Vagina (tissue), 2 donors: Measurements from ENCODE around the gene TTC16. TPM values are rescaled to one million over a fixed set of nuclear protein-coding genes. Genes with fewer than 3 reads are reported as not detected.

Experiments
- DNase-seq, 2 donors: peaks; one replicate each; pipeline ENCODE4 v3.0.0-alpha.2; 2017; ENCODE audit errors: extremely low spot score in 2 of 2
- H3K27ac ChIP-seq: fragments of 200-600 bp; sonication (generic); one replicate; pipeline ENCODE4 v1.5.1; 2019
- H3K27me3 ChIP-seq: fragments of 200-600 bp; sonication (generic); one replicate; pipeline ENCODE4 v1.5.1; 2019
- H3K36me3 ChIP-seq, 2 donors: fragments of 200-600 bp; sonication (generic); one replicate each; pipeline ENCODE4 v1.5.1; 2017 to 2019
- H3K4me1 ChIP-seq: fragments of 200-600 bp; sonication (generic); one replicate; pipeline ENCODE4 v1.5.1; 2019
- H3K4me3 ChIP-seq, 2 donors: fragments of 200-600 bp; sonication (generic); 1 replicate in 1 of 2; 2 replicates in 1 of 2; pipeline ENCODE4 v1.5.1; 2016 to 2019
- H3K9me3 ChIP-seq: fragments of 200-600 bp; sonication (generic); one replicate; pipeline ENCODE4 v1.5.1; 2019
- POLR2A ChIP-seq, 2 donors: fragments of 450-650 bp; IDR thresholded peaks; one replicate each; pipeline ENCODE4 v1.6.1; 2017; ENCODE audit warnings: antibody characterized with exemption in 2 of 2, mild to moderate bottlenecking in 2 of 2, moderate library complexity in 2 of 2
- POLR2AphosphoS5 ChIP-seq, 2 donors: sonication (generic); formaldehyde crosslinking; IDR thresholded peaks; one replicate each; pipeline ENCODE4 v1.9.0; 2017; ENCODE audit warnings: antibody characterized with exemption in 2 of 2, mild to moderate bottlenecking in 2 of 2, low read depth in 1 of 2; ENCODE audit not compliant: insufficient read depth in 1 of 2
- intact Hi-C: fragments of 100-400 bp; cut with DNase I; formaldehyde crosslinking; loops from one replicate; pipeline ENCODE4 v1.15.1; 2023
- total RNA-seq: library from RNA; depleted of rRNA; stranded (reverse); fragments of >200 nt; gene quantifications from one replicate; pipeline ENCODE4 v1.2.3, GENCODE V29; 2016
- TF ChIP-seq, protein P1 (sequence below), 3 experiments: fragments of 450-650 bp in 2 of 3; fragments of 200-600 bp in 1 of 3; sonication (generic) in 1 of 3; IDR thresholded peaks; one replicate each; pipeline ENCODE4 v1.5.1; 2017 to 2019; ENCODE audit warnings: antibody characterized with exemption in 3 of 3, mild to moderate bottlenecking in 2 of 3, moderate library complexity in 2 of 3

The TTC16 gene
- total RNA-seq, 1 donor from 2014 or later = 0.25 TPM

- intact Hi-C loops = loop anchor here (5.0 to 10.0 kb wide), 2 partner anchors 133 to 225 kb away; no protein-coding TSS in a partner anchor
- no peaks in the 10 kb centered on the region for H3K9me3 ChIP-seq
These were observed 14.4 kb downstream of the TTC16 start for GRCh38 chr9:127730262-127730661.

DNA sequence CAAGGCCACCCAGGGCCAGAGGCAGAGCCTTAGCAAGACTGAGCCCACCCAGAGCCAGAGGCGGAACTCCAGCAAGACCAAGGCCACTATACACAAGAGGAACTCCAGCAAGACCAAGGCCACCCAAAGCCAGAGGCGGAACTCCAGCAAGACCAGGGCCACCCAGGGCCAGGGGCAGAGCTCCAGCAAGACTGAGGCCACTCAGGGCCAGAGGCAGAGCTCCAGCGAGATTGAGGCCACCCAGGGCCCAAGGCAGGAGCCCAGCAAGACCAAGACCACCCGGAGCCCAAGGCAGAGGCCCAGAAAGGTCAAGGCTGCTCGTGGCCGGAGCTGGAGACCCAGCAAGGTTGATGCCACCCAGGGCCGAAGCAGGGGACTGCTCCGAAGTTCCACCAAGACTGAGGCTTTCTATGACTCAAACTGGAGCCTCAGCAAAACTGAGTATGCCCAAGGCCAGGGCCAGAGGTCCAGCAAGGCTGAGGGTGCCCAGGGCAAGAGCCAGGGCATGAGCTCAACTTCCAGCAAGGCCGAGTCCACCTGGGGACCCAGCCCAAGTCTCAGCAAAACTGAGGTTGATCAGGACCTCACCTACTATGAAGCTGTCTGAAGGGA is 15.0 kb downstream of the TTC16 start:
- H3K27ac ChIP-seq = no peak overlapping the region
- H3K27me3 ChIP-seq = no peaks in the 10 kb centered on the region
- H3K4me3 ChIP-seq = no peak overlapping the region
- H3K4me1 ChIP-seq = peaks cover 15% of the 10 kb centered on the region
- intact Hi-C loops = loop anchor here (5.0 to 10.0 kb wide), 2 partner anchors 134 to 226 kb away; no protein-coding TSS in a partner anchor
- peaks cover 0 to 12% of the 10 kb centered on the region in 2 donors for H3K36me3 ChIP-seq
- no peak for TF ChIP-seq POLR2AphosphoS5 (IDR thresholded peaks at IDR 0.05; ENCODE audit: insufficient read depth in 1 of 2, low read depth in 1 of 2)
- TF ChIP-seq, protein P1, sequence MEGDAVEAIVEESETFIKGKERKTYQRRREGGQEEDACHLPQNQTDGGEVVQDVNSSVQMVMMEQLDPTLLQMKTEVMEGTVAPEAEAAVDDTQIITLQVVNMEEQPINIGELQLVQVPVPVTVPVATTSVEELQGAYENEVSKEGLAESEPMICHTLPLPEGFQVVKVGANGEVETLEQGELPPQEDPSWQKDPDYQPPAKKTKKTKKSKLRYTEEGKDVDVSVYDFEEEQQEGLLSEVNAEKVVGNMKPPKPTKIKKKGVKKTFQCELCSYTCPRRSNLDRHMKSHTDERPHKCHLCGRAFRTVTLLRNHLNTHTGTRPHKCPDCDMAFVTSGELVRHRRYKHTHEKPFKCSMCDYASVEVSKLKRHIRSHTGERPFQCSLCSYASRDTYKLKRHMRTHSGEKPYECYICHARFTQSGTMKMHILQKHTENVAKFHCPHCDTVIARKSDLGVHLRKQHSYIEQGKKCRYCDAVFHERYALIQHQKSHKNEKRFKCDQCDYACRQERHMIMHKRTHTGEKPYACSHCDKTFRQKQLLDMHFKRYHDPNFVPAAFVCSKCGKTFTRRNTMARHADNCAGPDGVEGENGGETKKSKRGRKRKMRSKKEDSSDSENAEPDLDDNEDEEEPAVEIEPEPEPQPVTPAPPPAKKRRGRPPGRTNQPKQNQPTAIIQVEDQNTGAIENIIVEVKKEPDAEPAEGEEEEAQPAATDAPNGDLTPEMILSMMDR (IDR thresholded peaks at IDR 0.05) = no peak
- no peak for TF ChIP-seq POLR2A (IDR thresholded peaks at IDR 0.05)
- H3K9me3 ChIP-seq = no peaks in the 10 kb centered on the region
- no peak for DNase-seq

More at GRCh38 chr9:127730262-127730661, 14.4 kb downstream of the TTC16 start:
- no peak overlapping the region for H3K4me3 ChIP-seq
- peaks cover 15% of the 10 kb centered on the region for H3K4me1 ChIP-seq
- DNase-seq = no peak
- TF ChIP-seq POLR2AphosphoS5 (IDR thresholded peaks at IDR 0.05; ENCODE audit: insufficient read depth in 1 of 2, low read depth in 1 of 2) = no peak
- no peak for TF ChIP-seq POLR2A (IDR thresholded peaks at IDR 0.05)
- TF ChIP-seq, protein P1 (IDR thresholded peaks at IDR 0.05) = no peak
- H3K36me3 ChIP-seq = peaks cover 0 to 12% of the 10 kb centered on the region in 2 donors
- H3K27me3 ChIP-seq = no peaks in the 10 kb centered on the region
- H3K27ac ChIP-seq = no peak overlapping the region

GRCh38 chr9:127731938-127732337 is 16.1 kb downstream of the TTC16 start:
- Histone ChIP-seq H3K27ac (no peak overlapping the region), H3K27me3 (no peaks in the 10 kb centered on the region), H3K4me1 (peaks cover 15% of the 10 kb centered on the region), H3K36me3 (peaks cover 0 to 12% of the 10 kb centered on the region in 2 donors), H3K4me3 (no peak overlapping the region), H3K9me3 (no peaks in the 10 kb centered on the region)
- TF ChIP-seq POLR2A (IDR thresholded peaks at IDR 0.05) (no peak), POLR2AphosphoS5 (IDR thresholded peaks at IDR 0.05; ENCODE audit: insufficient read depth in 1 of 2, low read depth in 1 of 2) (no peak)
- TF ChIP-seq, protein P1 (IDR thresholded peaks at IDR 0.05) = no peak
- intact Hi-C loops = loop anchor here (2.0 to 10.0 kb wide), 3 partner anchors 35 to 227 kb away; no protein-coding TSS in a partner anchor
- DNase-seq = no peak

DNA sequence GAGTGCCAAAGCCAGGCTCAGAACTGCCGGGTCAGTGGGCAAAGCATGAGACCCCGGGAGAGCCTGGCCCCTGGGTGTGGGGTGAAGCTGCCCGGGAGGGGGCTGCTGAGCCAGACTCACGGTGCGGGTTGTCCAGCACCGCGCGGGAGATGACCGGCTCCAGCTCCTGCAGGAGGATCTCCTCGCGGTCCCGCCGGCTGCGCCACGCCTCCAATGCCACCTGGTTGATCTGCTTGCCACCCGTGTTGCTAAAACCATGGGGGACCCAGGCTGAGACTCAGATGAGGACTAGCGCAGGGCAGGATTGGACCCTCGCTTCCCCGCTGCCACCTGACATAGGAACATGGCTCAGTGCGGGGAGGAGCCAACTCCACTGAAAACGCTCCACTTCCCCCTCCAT is 16.6 kb downstream of the TTC16 start:
- H3K27ac ChIP-seq = no peak overlapping the region
- no peaks in the 10 kb centered on the region for H3K27me3 ChIP-seq
- H3K4me1 ChIP-seq = peaks cover 15% of the 10 kb centered on the region
- H3K9me3 ChIP-seq = no peaks in the 10 kb centered on the region
- DNase-seq = no peak
- intact Hi-C loops = loop anchor here (2.0 to 10.0 kb wide), 3 partner anchors 36 to 228 kb away; no protein-coding TSS in a partner anchor
- TF ChIP-seq POLR2A (IDR thresholded peaks at IDR 0.05) (no peak), POLR2AphosphoS5 (IDR thresholded peaks at IDR 0.05; ENCODE audit: insufficient read depth in 1 of 2, low read depth in 1 of 2) (no peak)
- TF ChIP-seq, protein P1 (IDR thresholded peaks at IDR 0.05) = no peak
- peaks cover 0 to 12% of the 10 kb centered on the region in 2 donors for H3K36me3 ChIP-seq
- no peak overlapping the region for H3K4me3 ChIP-seq

DNA sequence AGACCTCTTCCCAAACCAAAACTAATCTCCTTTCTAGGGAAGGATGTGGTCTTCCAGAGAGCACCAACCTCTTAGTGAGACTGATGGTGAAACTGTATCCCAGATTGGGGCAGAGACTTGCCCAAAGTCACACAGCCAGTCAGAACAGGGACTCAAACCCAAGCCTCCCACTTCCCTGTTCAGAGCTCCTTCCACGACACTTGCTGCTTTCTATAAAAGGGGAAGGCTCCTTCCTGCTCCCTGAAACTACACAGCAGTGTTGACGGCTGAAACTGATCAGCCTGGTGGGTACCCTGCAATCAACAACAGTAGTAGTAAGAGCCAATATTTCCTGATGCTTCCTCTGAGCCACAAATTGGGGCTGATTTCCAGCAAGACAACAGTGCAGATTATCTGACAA is 17.7 kb downstream of the TTC16 start:
- peaks cover 0 to 12% of the 10 kb centered on the region in 2 donors for H3K36me3 ChIP-seq
- intact Hi-C loops = loop anchor here (2.0 to 10.0 kb wide), 4 partner anchors 37 to 229 kb away; no protein-coding TSS in a partner anchor
- no peak overlapping the region for H3K27ac ChIP-seq
- no peak overlapping the region for H3K4me3 ChIP-seq
- TF ChIP-seq POLR2A (IDR thresholded peaks at IDR 0.05) = no peak
- TF ChIP-seq POLR2AphosphoS5 (IDR thresholded peaks at IDR 0.05; ENCODE audit: insufficient read depth in 1 of 2, low read depth in 1 of 2) = no peak
- TF ChIP-seq, protein P1 (IDR thresholded peaks at IDR 0.05) = no peak
- no peaks in the 10 kb centered on the region for H3K9me3 ChIP-seq
- H3K4me1 ChIP-seq = peaks cover 15% of the 10 kb centered on the region
- no peak for DNase-seq
- no peaks in the 10 kb centered on the region for H3K27me3 ChIP-seq
